ENCODE results near the gene UGCG. TPM values are rescaled to one million over a fixed set of nuclear protein-coding genes. Genes with fewer than 3 reads are reported as not detected.

UGCG gene
- total and polyA plus RNA-seq, 2 experiments from 2014 or later: 73.1 to 148 TPM

- WGBS, 2 experiments (ENCODE audit: low coverage in 1 of 2, low lambda C conversion rate in 2 of 2, missing lambda C conversion rate in 2 of 2): 63 to 67% methylated on average over 3 of the region's 3 CpGs
- in situ Hi-C loops (cut with MboI): no loop called here
These were observed 55.9 kb downstream of the UGCG start for GRCh38 chr9:111952559-111952958.

GRCh38 chr9:111953444-111953843, 56.8 kb downstream of the UGCG start:
- TF ChIP-seq EZH2 (IDR thresholded peaks at IDR 0.05; ENCODE audit: insufficient read depth, poor library complexity, severe bottlenecking) (no peak), EZH2phosphoT487 (IDR thresholded peaks at IDR 0.05; ENCODE audit: insufficient read depth, low read depth) (no peak)
- no peaks in the 10 kb centered on the region for H3K36me3 ChIP-seq (ENCODE audit: low read depth)
- H3K4me1 ChIP-seq (ENCODE audit: insufficient read depth): peaks cover 35% of the 10 kb centered on the region
- no peak overlapping the region for H3K27ac ChIP-seq
- no peak overlapping the region for H3K4me2 ChIP-seq (ENCODE audit: unreplicated experiment)
- no peaks in the 10 kb centered on the region for H3K79me2 ChIP-seq (ENCODE audit: insufficient read depth)
- DNase-seq: no peak
- in situ Hi-C loops (cut with MboI): no loop called here
- no peak overlapping the region for H3K4me3 ChIP-seq
- H3K9ac ChIP-seq: no peak overlapping the region
- H3K9me2 ChIP-seq (ENCODE audit: insufficient read depth): no peaks in the 10 kb centered on the region
- no peak overlapping the region for H2AFZ ChIP-seq
- 95 to 97% methylated on average over 3 of the region's 3 CpGs for WGBS, 2 experiments (ENCODE audit: low coverage in 1 of 2, low lambda C conversion rate in 2 of 2, missing lambda C conversion rate in 2 of 2)
- peaks cover 42% of the 10 kb centered on the region for H3F3A ChIP-seq (ENCODE audit: insufficient read depth)
- no peaks in the 10 kb centered on the region for H3K27me3 ChIP-seq (replicated peaks; ENCODE audit: insufficient read depth)
- no peaks in the 10 kb centered on the region for H3K9me3 ChIP-seq (ENCODE audit: low read depth)
- no peaks in the 10 kb centered on the region for H4K20me1 ChIP-seq (ENCODE audit: insufficient read depth)

More at GRCh38 chr9:111952559-111952958, 55.9 kb downstream of the UGCG start:
- Histone ChIP-seq H3K27ac (peak overlapping the region; percentile 31), H2AFZ (no peak overlapping the region), H3K27me3 (replicated peaks; ENCODE audit: insufficient read depth) (no peaks in the 10 kb centered on the region), H3K79me2 (ENCODE audit: insufficient read depth) (no peaks in the 10 kb centered on the region), H3K9me2 (ENCODE audit: insufficient read depth) (no peaks in the 10 kb centered on the region), H3K4me2 (ENCODE audit: unreplicated experiment) (no peak overlapping the region), H3F3A (ENCODE audit: insufficient read depth) (peaks cover 35% of the 10 kb centered on the region), H3K4me3 (no peak overlapping the region), H3K9ac (no peak overlapping the region), H3K4me1 (ENCODE audit: insufficient read depth) (peaks cover 29% of the 10 kb centered on the region), H3K36me3 (ENCODE audit: low read depth) (no peaks in the 10 kb centered on the region), H4K20me1 (ENCODE audit: insufficient read depth) (no peaks in the 10 kb centered on the region), H3K9me3 (ENCODE audit: low read depth) (no peaks in the 10 kb centered on the region)
- DNase-seq: peak; percentile 82
- TF ChIP-seq EZH2 (IDR thresholded peaks at IDR 0.05; ENCODE audit: insufficient read depth, poor library complexity, severe bottlenecking) (no peak), EZH2phosphoT487 (IDR thresholded peaks at IDR 0.05; ENCODE audit: insufficient read depth, low read depth) (no peak)

GRCh38 chr9:111955048-111955447, 58.4 kb downstream of the UGCG start:
- no peak for DNase-seq

GRCh38 chr9:111957856-111958631, 61.4 kb downstream of the UGCG start:
- DNase-seq: peak; percentile 97
- Histone ChIP-seq H3K4me2 (ENCODE audit: unreplicated experiment) (peak overlapping the region; percentile 72), H3K36me3 (ENCODE audit: low read depth) (no peaks in the 10 kb centered on the region), H3K9me2 (ENCODE audit: insufficient read depth) (no peaks in the 10 kb centered on the region), H4K20me1 (ENCODE audit: insufficient read depth) (no peaks in the 10 kb centered on the region), H3K4me1 (ENCODE audit: insufficient read depth) (peaks cover 42% of the 10 kb centered on the region), H3F3A (ENCODE audit: insufficient read depth) (peaks cover 49% of the 10 kb centered on the region), H3K9me3 (ENCODE audit: low read depth) (no peaks in the 10 kb centered on the region), H3K4me3 (peak overlapping the region; percentile 36), H3K79me2 (ENCODE audit: insufficient read depth) (no peaks in the 10 kb centered on the region), H3K9ac (peak overlapping the region; percentile 78), H3K27ac (peak overlapping the region; percentile 97), H3K27me3 (replicated peaks; ENCODE audit: insufficient read depth) (no peaks in the 10 kb centered on the region), H2AFZ (no peak overlapping the region)
- TF ChIP-seq EZH2phosphoT487 (IDR thresholded peaks at IDR 0.05; ENCODE audit: insufficient read depth, low read depth): no peak
- no peak for TF ChIP-seq EZH2 (IDR thresholded peaks at IDR 0.05; ENCODE audit: insufficient read depth, poor library complexity, severe bottlenecking)
- in situ Hi-C loops (cut with MboI): no loop called here
- 0 to 2% methylated on average over 3 of the region's 3 CpGs for WGBS, 2 experiments (ENCODE audit: low coverage in 1 of 2, low lambda C conversion rate in 2 of 2, missing lambda C conversion rate in 2 of 2)

More at GRCh38 chr9:111955048-111955447, 58.4 kb downstream of the UGCG start:
- H2AFZ ChIP-seq: no peak overlapping the region
- H3K4me1 ChIP-seq (ENCODE audit: insufficient read depth): peaks cover 36% of the 10 kb centered on the region
- H3K9me3 ChIP-seq (ENCODE audit: low read depth): no peaks in the 10 kb centered on the region
- TF ChIP-seq EZH2 (IDR thresholded peaks at IDR 0.05; ENCODE audit: insufficient read depth, poor library complexity, severe bottlenecking) (no peak), EZH2phosphoT487 (IDR thresholded peaks at IDR 0.05; ENCODE audit: insufficient read depth, low read depth) (no peak)
- H4K20me1 ChIP-seq (ENCODE audit: insufficient read depth): no peaks in the 10 kb centered on the region
- peaks cover 43% of the 10 kb centered on the region for H3F3A ChIP-seq (ENCODE audit: insufficient read depth)
- no peak overlapping the region for H3K9ac ChIP-seq
- in situ Hi-C loops (cut with MboI): no loop called here
- no peaks in the 10 kb centered on the region for H3K36me3 ChIP-seq (ENCODE audit: low read depth)
- no peaks in the 10 kb centered on the region for H3K27me3 ChIP-seq (replicated peaks; ENCODE audit: insufficient read depth)
- 96% methylated on average over 6 of the region's 6 CpGs for WGBS, 2 experiments (ENCODE audit: low coverage in 1 of 2, low lambda C conversion rate in 2 of 2, missing lambda C conversion rate in 2 of 2)
- no peaks in the 10 kb centered on the region for H3K79me2 ChIP-seq (ENCODE audit: insufficient read depth)
- H3K9me2 ChIP-seq (ENCODE audit: insufficient read depth): no peaks in the 10 kb centered on the region
- H3K27ac ChIP-seq: no peak overlapping the region
- H3K4me2 ChIP-seq (ENCODE audit: unreplicated experiment): no peak overlapping the region
- H3K4me3 ChIP-seq: no peak overlapping the region
